Ovary (tissue), 9 donors: ENCODE results near the gene COL4A3. TPM values are rescaled to one million over a fixed set of nuclear protein-coding genes. Genes with fewer than 3 reads are reported as not detected.

Experiments
- DNase-seq, 5 donors: peaks; one replicate each; pipeline ENCODE4 v3.0.0-alpha.2; 2019 to 2020
- H3K27ac ChIP-seq, 2 donors: fragments of 200-600 bp; one replicate each; pipeline versions ENCODE4 v1.5.1 to v1.8.0; 2019 to 2022
- H3K27me3 ChIP-seq: fragments of 200-600 bp; one replicate; pipeline ENCODE4 v1.8.0; 2022
- H3K36me3 ChIP-seq: fragments of 200-600 bp; sonication (generic); one replicate; pipeline ENCODE4 v1.5.1; 2019
- H3K4me1 ChIP-seq: one replicate; pipeline ENCODE4 v1.8.1; 2013; ENCODE audit warnings: mild to moderate bottlenecking, moderate library complexity; ENCODE audit not compliant: insufficient read depth
- H3K4me3 ChIP-seq: fragments of 200-600 bp; sonication (generic); one replicate; pipeline ENCODE4 v1.5.1; 2017
- H3K9me3 ChIP-seq, 2 donors: fragments of 200-600 bp in 1 of 2; sonication (generic) in 1 of 2; one replicate each; pipeline versions ENCODE4 v1.5.1 to v1.8.1; 2013 to 2019; ENCODE audit warnings: mild to moderate bottlenecking in 1 of 2, moderate library complexity in 1 of 2
- EP300 ChIP-seq: sonication (generic); formaldehyde crosslinking; IDR thresholded peaks from one replicate; pipeline ENCODE4 v1.6.1; 2017; ENCODE audit warnings: antibody characterized with exemption
- POLR2A ChIP-seq: fragments of 450-650 bp; IDR thresholded peaks from one replicate; pipeline ENCODE4 v1.6.1; 2017; ENCODE audit warnings: antibody characterized with exemption, mild to moderate bottlenecking, moderate library complexity
- WGBS, 3 donors: extraction: QIAGEN DNeasy Blood & Tissue Kit in 1 of 3; methylation state at CpG; one replicate each; pipeline versions ENCODE4 v1.1.5 to v1.1.7; 2013 to 2017; 5-methylcytosine and 5-hydroxymethylcytosine counted together
- intact Hi-C, 4 donors: fragments of 100-400 bp; cut with DNase I; formaldehyde crosslinking; loops; one replicate each; pipeline versions ENCODE4 v1.11.0 to v1.15.1; 2022 to 2023
- polyA plus RNA-seq, 2 donors: library from polyadenylated mRNA; stranded (reverse); fragments of 200-250 nt in 1 of 2; fragments of 350-450 nt in 1 of 2; fragmentation: Illumina TruSeq in 1 of 2; extraction: RNeasy Lipid Tissue Mini Kit (QIAGEN cat#74804) in 1 of 2; gene quantifications; one replicate each; pipeline ENCODE4 v1.2.3, GENCODE V29; 2013 to 2014
- total RNA-seq, 7 donors: library from RNA; depleted of rRNA in 2 of 7; stranded (reverse); fragments of >200 nt in 2 of 7; fragmentation: NEBNext Ultra II Directional in 3 of 7; extraction: Animal tissue kit (Norgen Biotek cat#: 25700) in 3 of 7; gene quantifications; one replicate each; pipeline versions ENCODE4 v1.1.0 to v1.2.4, GENCODE V29; 2016 to 2023
- TF ChIP-seq, protein P1 (sequence below), 3 donors: fragments of 450-650 bp in 2 of 3; fragments of 200-600 bp in 1 of 3; IDR thresholded peaks; one replicate each; pipeline versions ENCODE4 v1.5.1 to v1.8.0; 2016 to 2022; ENCODE audit warnings: antibody characterized with exemption in 3 of 3, mild to moderate bottlenecking in 1 of 3
- donor health status: DM: no; HTN: no; CAD: no; lungs with moderate emphysema.
- donor health status: DM: no; HTN: no; CAD: no.
- donor health status: Bipolar disorder and iron deficiency.
- donor health status: DM: yes; HTN: yes; CAD: no.
- donor health status: DM: no; HTN: no; CAD: no.
- donor health status: DM: yes; HTN: yes; CAD: no.

COL4A3 gene
- total and polyA plus RNA-seq, 9 donors, result 0.47 to 14.1 (median 2.9) TPM

DNA sequence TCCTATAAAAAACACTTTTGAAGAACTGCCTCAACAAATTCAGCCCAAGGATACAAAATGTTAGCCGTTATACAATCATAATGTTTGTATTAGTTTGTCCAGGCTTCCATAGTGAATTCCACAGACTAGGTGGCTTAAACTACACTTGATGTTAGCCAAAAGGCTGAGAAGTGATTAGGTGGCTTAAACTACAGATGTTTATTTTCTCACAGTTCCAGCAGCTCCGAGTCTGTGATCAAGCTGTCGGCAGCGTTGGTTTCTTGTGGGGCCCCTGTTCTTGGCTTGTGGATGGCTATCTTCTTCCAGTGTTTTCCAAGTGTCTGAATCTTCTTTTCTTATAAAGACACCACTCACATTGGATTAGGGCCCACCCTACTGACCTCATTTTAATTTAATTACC is 129.1 kb downstream of the COL4A3 start:
- no peaks in the 10 kb centered on the region for H3K4me1 ChIP-seq
- H3K36me3 ChIP-seq, result no peaks in the 10 kb centered on the region
- intact Hi-C loops, result loop anchor here in 1 of 4 donors (1.0 kb wide), 1 partner anchor 29 kb away; no protein-coding TSS in a partner anchor
- TF ChIP-seq, protein P1, sequence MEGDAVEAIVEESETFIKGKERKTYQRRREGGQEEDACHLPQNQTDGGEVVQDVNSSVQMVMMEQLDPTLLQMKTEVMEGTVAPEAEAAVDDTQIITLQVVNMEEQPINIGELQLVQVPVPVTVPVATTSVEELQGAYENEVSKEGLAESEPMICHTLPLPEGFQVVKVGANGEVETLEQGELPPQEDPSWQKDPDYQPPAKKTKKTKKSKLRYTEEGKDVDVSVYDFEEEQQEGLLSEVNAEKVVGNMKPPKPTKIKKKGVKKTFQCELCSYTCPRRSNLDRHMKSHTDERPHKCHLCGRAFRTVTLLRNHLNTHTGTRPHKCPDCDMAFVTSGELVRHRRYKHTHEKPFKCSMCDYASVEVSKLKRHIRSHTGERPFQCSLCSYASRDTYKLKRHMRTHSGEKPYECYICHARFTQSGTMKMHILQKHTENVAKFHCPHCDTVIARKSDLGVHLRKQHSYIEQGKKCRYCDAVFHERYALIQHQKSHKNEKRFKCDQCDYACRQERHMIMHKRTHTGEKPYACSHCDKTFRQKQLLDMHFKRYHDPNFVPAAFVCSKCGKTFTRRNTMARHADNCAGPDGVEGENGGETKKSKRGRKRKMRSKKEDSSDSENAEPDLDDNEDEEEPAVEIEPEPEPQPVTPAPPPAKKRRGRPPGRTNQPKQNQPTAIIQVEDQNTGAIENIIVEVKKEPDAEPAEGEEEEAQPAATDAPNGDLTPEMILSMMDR (IDR thresholded peaks at IDR 0.05), result no peak
- TF ChIP-seq EP300 (no peak), POLR2A (no peak)
- no peak for DNase-seq
- H3K27me3 ChIP-seq, result no peaks in the 10 kb centered on the region
- no peak overlapping the region for H3K4me3 ChIP-seq
- no peak overlapping the region for H3K27ac ChIP-seq
- WGBS, 3 donors, result 13 to 39% (median 14%) methylated on average over 4 of the region's 4 CpGs
- H3K9me3 ChIP-seq, result no peaks in the 10 kb centered on the region

GRCh38 chr2:227295806-227296205 is 131.4 kb downstream of the COL4A3 start:
- Histone ChIP-seq H3K9me3 (no peaks in the 10 kb centered on the region), H3K4me1 (no peaks in the 10 kb centered on the region), H3K27ac (no peak overlapping the region), H3K4me3 (no peak overlapping the region), H3K27me3 (no peaks in the 10 kb centered on the region), H3K36me3 (no peaks in the 10 kb centered on the region)
- 97 to 98% (median 97%) methylated on average over 4 of the region's 4 CpGs for WGBS, 3 donors
- intact Hi-C loops, result no loop called here
- TF ChIP-seq EP300 (no peak), POLR2A (no peak)
- TF ChIP-seq, protein P1 (IDR thresholded peaks at IDR 0.05), result no peak
- DNase-seq, result no peak

DNA sequence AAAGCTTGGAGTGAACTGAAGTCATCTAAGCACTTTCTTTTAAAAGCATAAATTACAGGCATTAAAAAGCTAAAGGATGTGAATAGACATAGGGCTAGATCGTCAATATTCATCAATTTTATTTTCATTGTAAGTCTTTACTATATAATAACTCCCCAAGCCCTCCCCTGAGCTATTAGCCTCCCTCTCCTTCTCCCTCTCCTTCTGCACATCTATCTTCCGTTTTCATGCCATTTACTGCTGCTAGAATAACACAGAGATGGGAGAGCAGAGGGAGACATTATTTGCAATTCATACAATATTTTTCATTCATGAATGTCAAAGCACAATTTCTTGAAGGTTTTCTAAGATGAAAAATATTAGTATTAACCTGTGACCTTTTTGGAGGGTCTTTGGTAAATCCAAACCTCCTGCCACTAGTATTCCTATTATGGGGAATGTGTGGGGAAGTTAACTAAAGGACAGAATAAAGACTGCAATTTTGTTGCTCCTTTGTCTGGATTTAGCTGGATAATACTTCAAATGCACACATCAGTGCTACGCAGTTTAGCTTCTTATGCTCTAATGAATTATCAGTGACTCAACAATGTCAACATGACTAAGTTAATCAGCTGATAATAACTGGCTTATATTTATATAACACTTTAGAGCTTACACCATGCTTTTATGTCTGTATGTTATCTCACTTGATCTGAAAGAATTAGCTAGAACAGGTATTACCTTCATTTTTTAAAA is 132.4 kb downstream of the COL4A3 start:
- H3K36me3 ChIP-seq, result no peaks in the 10 kb centered on the region
- no peak overlapping the region for H3K4me3 ChIP-seq
- H3K9me3 ChIP-seq, result no peaks in the 10 kb centered on the region
- TF ChIP-seq POLR2A (no peak), EP300 (no peak)
- TF ChIP-seq, protein P1 (IDR thresholded peaks at IDR 0.05), result no peak
- WGBS, 3 donors, result 64 to 79% (median 65%) methylated on average over 3 of the region's 3 CpGs
- intact Hi-C loops, result no loop called here
- H3K4me1 ChIP-seq, result no peaks in the 10 kb centered on the region
- H3K27me3 ChIP-seq, result no peaks in the 10 kb centered on the region
- DNase-seq, result no peak
- H3K27ac ChIP-seq, result no peak overlapping the region

DNA sequence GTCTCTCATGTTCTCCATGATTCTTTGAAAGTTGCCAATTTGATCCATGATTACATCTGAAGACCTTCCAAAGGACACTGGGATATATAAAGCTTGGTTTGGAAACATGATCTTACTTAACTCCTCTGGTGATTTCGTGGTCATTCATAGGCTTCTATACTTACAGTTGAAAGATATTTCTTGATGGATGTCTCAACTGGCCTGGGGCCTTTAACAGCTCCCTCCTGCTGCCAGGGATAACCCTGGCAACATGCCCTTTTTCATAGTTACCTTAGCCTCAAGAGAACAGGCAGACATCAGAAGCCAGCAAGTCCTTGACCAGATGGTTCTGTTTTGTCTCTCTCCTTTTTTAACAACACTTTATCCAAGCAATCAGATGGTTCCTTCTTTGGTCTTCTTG is 137.1 kb downstream of the COL4A3 start:
- H3K27me3 ChIP-seq, result no peaks in the 10 kb centered on the region
- TF ChIP-seq EP300 (no peak), POLR2A (no peak)
- TF ChIP-seq, protein P1 (IDR thresholded peaks at IDR 0.05), result no peak
- H3K4me1 ChIP-seq, result no peaks in the 10 kb centered on the region
- H3K9me3 ChIP-seq, result no peaks in the 10 kb centered on the region
- DNase-seq, result no peak
- no peaks in the 10 kb centered on the region for H3K36me3 ChIP-seq
- intact Hi-C loops, result no loop called here
- no peak overlapping the region for H3K4me3 ChIP-seq
- 75 to 81% (median 80%) methylated on average over 1 of the region's 1 CpG for WGBS, 3 donors
- H3K27ac ChIP-seq, result no peak overlapping the region
